Stimulated activated CD4-positive, alpha-beta T cell treated with anti-CD3 and anti-CD28 coated beads, TNF-alpha, amount 100 ng/mL, for 48 hours (primary cell): ENCODE results near the gene SHB.

Experiments used
- DNase-seq, 3 donors: peaks; one replicate each; pipeline ENCODE4 v3.0.0-alpha.2; 2020; ENCODE audit warnings: low read depth in 3 of 3

SHB gene

DNA sequence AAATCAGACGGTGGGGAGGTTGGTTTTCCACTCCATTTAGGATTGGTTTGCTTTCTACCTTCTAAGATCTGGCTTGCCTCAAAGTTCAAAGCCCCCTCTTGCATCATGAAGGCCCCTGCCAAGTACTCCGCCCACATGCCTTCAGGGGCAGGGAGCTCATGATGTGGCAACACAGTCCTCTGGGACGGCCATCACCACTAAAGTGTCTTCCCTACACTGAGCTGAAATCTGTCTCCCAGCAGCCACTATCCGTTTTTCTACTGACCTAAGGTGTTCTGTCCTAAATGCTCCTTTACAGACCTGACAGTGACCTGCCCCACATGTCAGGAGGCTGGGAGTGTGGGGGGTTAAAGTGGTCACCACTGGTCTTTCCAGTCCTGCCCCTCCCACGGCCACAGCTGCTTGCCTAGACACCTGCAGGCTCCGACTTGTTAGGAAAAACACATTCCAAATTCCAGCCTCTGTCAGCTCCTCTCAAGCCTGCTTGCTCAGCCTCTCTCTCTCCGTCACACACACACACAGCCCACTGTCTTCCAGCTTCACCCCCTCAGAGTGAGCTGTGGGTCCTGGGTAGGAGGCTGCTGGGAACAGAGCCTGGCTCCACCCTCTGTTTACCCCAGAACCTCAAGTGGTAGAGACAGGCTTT is 44.9 kb downstream of the SHB start:
- no peak for DNase-seq

GRCh38 chr9:38023661-38024035 is 45.4 kb downstream of the SHB start:
- DNase-seq: no peak

DNA sequence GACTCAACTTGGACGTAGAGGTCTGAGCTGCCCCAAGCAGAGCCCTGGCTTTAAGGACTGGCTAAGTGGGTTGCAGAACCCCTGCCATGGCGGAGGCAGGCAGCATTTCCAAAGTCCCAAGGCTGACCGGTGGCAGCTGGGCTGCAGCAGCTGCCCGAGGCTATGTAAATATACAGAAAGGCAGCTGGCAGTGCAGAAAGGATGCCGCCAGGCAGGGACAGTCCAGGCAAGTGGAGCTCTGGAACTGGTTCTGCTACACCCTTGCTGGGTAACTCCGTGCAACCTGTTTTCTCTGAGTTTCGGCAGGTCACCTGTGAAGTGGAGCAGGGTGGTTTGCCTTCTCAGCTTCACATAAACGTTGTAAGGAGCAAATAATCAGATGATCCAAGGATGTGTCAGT is 46.0 kb downstream of the SHB start:
- no peak for DNase-seq

- no peak for DNase-seq
Measured at GRCh38 chr9:38022203-38022895, 46.7 kb downstream of the SHB start.

DNA sequence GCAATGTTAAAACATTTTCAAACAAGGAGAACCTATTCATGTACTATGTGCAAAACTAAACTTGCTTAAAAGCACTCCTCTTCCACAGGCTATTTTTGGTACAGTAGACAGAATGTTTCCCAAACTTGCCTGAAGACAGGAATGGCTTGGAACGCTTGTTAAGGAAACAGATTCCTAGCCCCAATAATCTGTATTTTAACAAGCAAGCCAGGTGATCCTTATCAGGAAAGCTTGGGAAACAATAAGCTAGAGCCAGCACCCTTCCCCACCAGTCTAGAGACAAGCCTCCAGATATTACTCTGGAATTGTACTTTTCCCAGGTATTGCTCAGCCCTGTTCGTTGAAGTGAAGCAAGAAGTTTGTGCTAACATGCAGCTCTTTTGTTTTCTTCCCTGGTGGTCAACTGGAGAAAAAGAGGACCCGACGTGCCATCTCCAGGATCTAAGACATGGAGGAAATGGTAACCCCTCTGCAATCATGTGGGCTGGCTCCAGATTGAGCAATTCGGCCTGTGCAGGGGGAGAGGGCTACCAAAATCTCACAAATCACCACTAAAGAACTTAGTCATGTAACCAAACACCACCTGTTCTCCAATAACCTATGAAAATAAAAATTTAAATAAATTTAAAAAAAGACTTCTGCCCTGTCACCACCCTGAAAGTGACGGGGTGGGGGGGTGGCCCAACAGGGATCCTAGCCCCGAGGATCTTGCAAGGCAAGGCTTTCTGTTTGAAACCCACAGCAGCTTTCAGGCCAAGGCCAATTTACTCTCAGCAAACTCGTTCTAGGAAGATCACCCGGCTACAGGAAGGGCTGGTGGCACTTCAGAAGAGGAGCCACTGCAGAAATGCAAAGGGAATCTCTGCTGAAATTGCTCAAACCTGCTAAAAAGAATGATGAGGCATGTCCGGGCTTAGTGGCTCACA is 48.6 kb downstream of the SHB start:
- no peak for DNase-seq

GRCh38 chr9:38019731-38020130 is 49.3 kb downstream of the SHB start:
- DNase-seq: no peak

GRCh38 chr9:38018958-38019602 is 49.9 kb downstream of the SHB start:
- DNase-seq: no peak

DNA sequence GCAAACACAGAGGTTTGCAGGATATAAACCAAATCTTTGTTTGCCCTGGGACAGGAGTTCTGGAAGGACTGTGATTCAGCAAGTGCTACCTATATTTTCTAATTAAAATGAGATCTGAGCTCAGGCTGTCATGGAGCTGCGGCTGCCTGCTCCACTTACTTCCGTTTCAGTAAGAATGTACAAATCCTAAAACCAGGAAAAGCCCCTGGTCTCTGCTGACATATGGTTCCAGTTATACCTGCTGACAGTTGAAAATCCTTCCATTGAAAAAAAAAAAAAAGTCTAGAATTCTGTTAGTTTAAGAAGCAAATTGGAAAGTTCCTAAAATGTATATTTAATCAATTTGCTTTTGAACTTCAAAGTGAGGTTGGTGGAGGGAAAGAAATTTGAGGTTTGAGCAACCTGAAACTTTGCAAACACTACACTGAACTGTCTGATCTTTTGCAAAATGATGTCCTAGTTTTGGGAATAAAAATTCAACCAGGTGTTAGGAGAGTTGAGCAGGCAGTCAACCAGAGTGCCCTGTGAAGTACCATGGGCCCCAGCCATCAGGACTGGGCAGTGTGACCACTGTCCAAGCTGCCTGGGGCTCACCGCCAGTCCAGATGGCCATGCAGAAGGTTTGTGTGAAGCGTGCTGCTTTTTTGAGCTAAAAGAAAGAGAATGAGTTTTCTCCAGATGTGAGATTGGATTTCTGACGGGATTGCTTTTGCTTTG is 50.6 kb downstream of the SHB start:
- no peak for DNase-seq

GRCh38 chr9:38017885-38018186 is 51.2 kb downstream of the SHB start:
- no peak for DNase-seq

DNA sequence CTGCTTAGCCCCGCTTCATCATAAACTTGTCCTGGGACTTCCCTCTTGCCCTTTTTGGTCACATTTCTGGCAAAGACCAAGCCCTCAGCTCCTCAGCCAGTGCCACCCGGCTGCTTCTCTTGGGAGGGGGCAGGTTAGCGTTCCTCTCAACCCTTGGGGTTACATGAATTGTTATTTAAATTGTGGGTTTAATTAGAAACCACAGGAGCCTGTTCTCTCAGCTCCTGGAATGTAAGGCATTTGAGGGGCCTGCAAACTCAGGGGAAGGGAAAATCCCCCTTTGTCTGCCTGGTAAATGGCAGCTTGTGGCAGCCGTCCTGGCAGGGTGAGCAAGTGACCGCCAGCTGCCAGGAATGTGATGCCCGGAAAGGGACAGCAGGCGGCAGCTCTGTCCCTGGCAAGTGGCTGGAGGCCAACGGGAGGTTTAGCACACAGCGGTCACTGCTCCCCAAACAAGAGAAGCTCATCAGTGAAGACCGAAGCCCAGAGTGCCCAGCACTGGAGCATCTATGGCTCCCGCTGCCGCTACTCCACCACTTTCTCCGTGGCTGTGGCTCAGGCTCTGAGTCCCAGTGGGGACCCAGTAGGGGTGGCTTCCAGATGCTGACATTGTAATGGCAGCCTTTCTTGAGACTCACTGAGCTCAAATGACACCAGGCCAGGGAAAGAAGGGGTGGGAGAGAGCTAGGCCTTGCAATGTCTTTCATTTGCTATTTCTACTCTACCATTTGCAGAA is 51.7 kb downstream of the SHB start:
- DNase-seq: no peak

DNA sequence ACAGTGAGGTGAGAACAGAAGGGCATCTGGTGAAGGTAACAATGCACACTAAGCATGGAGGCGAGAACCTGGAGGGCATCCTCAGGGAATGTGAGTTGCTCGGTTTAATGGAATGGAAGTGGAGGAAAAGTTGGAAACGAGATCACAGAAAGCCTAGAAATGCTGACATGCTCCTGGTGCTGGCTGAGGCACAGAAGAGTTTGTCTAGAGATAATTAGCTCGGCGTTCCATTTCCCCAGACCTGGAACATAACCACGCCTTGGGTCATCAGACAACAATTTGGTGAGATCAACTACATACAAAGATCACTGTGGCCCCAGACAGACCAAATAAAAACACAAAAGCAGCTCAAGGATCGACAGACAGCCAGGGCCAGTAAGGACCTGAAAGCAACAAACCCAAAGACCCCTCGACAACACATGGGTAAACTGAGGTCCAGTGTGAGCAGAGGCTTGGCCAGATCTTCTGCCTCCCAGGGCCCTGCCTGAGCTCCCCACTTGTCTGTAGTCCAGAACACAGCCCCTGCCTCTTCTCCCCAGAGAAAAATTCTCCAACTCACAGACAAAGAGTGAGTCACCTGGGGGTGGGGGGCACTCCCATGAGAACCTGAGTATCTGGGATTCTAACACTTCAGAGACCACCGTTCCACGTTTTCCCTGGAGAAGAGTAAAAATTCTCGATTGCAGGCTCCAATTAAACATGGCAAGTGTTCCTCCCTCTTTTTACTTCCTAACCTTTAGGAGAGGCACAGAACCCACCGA is 52.5 kb downstream of the SHB start:
- no peak for DNase-seq

GRCh38 chr9:38015906-38016305 is 53.1 kb downstream of the SHB start:
- DNase-seq: no peak

DNA sequence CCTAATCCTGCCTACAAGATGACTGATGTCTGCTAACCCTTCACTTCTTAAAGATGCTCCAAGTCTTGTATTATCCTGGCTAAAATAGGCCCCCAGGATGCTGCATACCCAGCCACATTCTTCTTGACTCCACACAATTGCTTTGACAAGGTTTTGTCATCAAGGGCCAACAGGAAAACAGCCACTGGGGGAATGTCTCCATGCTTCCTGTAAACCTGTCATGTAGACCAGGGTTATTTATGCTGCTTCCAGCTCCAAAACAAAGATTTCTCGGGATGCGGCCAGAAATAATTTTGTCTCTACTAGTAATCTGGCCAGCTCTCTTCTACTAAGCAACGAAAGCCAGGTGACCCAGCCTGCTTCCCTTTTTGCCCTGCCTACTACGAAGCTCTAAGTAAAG is 53.8 kb downstream of the SHB start:
- no peak for DNase-seq

GRCh38 chr9:38012767-38013450 is 56.1 kb downstream of the SHB start:
- DNase-seq: no peak

GRCh38 chr9:38011991-38012390 is 57.0 kb downstream of the SHB start:
- no peak for DNase-seq

DNA sequence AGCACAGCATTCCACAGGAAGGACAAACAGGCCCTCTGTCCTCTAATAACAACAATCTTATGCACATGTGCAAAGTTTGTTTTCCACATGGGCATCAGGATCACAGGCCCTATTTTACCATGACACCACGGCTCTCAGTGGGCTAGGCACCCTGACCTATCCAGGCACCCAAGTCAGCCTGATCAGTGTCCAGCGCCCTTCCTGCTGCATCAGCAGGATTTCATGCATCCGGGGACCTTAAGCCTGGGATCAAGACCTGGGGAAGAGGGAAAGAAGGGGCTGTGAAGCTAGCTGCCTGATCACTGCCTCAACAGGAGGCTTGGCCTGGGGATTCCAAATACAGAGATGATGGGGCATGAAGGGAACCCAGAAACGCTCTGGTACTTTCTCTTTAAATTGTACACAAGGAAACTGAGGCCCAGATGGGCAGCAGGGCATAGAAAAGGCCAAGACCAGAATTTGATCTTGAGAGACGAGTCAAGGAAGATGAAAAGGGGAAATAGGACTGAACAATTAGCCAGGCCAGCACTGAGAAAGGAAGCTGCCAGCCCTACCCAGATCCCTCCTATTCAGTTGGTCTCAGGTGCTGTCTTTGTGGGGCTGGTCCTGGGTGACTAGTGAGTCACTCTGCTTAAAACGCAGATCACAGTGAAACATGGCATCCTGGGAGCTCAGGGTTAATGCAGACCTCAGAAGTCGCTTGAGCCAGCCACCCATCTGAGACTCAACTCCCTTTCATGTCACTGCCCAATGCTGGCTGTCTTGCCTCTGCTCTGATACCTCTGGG is 57.9 kb downstream of the SHB start:
- DNase-seq: no peak

DNA sequence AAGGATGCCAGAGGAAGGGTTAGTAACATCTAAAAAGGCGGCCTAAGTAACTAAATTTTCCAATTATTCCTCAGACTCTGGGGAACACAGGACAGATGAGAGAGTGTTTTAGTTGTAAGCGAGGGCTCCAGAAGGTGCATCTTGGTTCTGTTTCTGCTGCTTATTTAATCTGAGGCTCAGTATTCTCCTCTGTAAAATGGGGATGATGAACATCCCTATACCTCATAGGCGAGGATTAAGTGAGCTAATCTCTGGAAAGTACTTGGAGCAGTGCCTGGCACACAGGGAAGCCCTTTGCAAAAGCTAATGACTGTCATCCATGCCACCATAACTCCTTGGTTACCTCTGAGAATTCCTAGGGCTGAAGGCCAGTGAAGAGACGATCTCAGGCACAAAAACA is 59.0 kb downstream of the SHB start:
- DNase-seq: no peak

DNA sequence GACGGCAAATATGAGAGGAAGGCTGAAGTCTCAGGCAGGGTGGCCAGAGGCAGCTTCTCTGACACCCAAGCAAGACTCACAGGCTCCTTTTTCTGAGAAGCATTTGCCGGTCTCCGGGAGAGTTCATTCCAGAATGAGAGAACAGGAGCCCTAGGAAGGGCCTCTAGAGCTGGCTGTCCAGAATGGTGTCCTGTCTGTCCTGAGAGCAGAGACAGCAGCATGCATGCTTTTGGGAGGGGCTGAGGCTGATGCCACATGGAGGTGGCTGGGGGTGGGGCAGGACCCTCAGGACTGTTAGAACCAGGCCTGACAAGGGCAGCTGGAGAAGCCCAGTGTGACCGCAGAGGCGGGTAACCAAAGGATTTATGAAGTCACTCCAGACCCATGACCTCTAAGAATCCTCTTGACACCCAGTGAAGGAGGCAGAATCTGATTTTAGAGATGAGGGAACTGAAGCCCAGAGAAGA is 60.0 kb downstream of the SHB start:
- DNase-seq: no peak
